GM23338 (cell line): ENCODE measurements around the gene APH1B. TPM values are rescaled to one million over a fixed set of nuclear protein-coding genes. Genes with fewer than 3 reads are reported as not detected.

Source experiments
- ATAC-seq: fragments of 200-7000 bp; cut with Tn5 transposase; 3 replicates; pipeline ENCODE4 v1.9.1; 2020
- DNase-seq: peaks from one replicate; pipeline ENCODE4 v3.0.0-alpha.2; 2015; ENCODE audit warnings: low spot score
- H2AFZ ChIP-seq: fragments of 200-600 bp; sonication (generic); 2 replicates; pipeline ENCODE4 v1.8.0; 2016; ENCODE audit warnings: antibody characterized with exemption, mild to moderate bottlenecking, moderate library complexity
- H3F3A ChIP-seq: fragments of 200-600 bp; sonication (generic); replicated peaks from 2 replicates; pipeline ENCODE4 v1.8.0; 2017; ENCODE audit warnings: antibody characterized with exemption, mixed run types, low read depth
- H3K27ac ChIP-seq: fragments of 200-600 bp; sonication (generic); 2 replicates; pipeline ENCODE4 v1.6.1; 2016; ENCODE audit warnings: low read depth
- H3K27me3 ChIP-seq: fragments of 200-600 bp; sonication (generic); 2 replicates; pipeline ENCODE4 v1.8.0; 2016; ENCODE audit warnings: mild to moderate bottlenecking, mixed run types, moderate library complexity; ENCODE audit not compliant: insufficient read depth
- H3K36me3 ChIP-seq: fragments of 200-600 bp; sonication (generic); 2 replicates; pipeline ENCODE4 v1.8.0; 2016; ENCODE audit warnings: mild to moderate bottlenecking; ENCODE audit not compliant: insufficient read depth
- H3K4me1 ChIP-seq: fragments of 200-600 bp; sonication (generic); 2 replicates; pipeline ENCODE4 v1.8.0; 2016; ENCODE audit warnings: mild to moderate bottlenecking, moderate library complexity; ENCODE audit not compliant: insufficient read depth
- H3K4me2 ChIP-seq: fragments of 200-600 bp; sonication (generic); 2 replicates; pipeline ENCODE4 v1.7.1; 2017; ENCODE audit warnings: mixed run types
- H3K4me3 ChIP-seq: fragments of 200-600 bp; sonication (generic); 2 replicates; pipeline ENCODE4 v1.6.1; 2016; ENCODE audit warnings: mixed run types
- H3K79me2 ChIP-seq: fragments of 200-600 bp; sonication (generic); replicated peaks from 2 replicates; pipeline ENCODE4 v1.8.0; 2017; ENCODE audit warnings: mild to moderate bottlenecking; ENCODE audit not compliant: insufficient read depth
- H3K9me2 ChIP-seq: fragments of 200-600 bp; sonication (generic); 2 replicates; pipeline ENCODE4 v1.8.0; 2017; ENCODE audit not compliant: insufficient read depth
- H4K20me1 ChIP-seq: fragments of 200-600 bp; sonication (generic); replicated peaks from 2 replicates; pipeline ENCODE4 v1.8.0; 2017; ENCODE audit warnings: mild to moderate bottlenecking; ENCODE audit not compliant: insufficient read depth
- H3K27ac Mint-ChIP-seq: 2 replicates; pipeline ENCODE4 v1.8.0; 2020; ENCODE audit warnings: inconsistent platforms, mild to moderate bottlenecking, moderate library complexity, mixed read lengths
- H3K27me3 Mint-ChIP-seq: 3 replicates; pipeline ENCODE4 v1.8.0; 2022; ENCODE audit warnings: low read depth, mild to moderate bottlenecking, moderate library complexity, mixed read lengths, inconsistent platforms; ENCODE audit not compliant: insufficient read depth, poor library complexity
- H3K36me3 Mint-ChIP-seq: 3 replicates; pipeline ENCODE4 v1.8.0; 2021; ENCODE audit warnings: low read depth, mild to moderate bottlenecking, inconsistent platforms, moderate library complexity, mixed read lengths
- H3K4me1 Mint-ChIP-seq: 3 replicates; pipeline ENCODE4 v1.8.0; 2020; ENCODE audit warnings: mild to moderate bottlenecking, inconsistent platforms, mixed read lengths
- H3K4me3 Mint-ChIP-seq: 3 replicates; pipeline ENCODE4 v1.8.0; 2021; ENCODE audit warnings: moderate library complexity, mild to moderate bottlenecking, inconsistent platforms, mixed read lengths
- H3K9me3 Mint-ChIP-seq: 3 replicates; pipeline ENCODE4 v1.8.0; 2020; ENCODE audit warnings: moderate library complexity, mild to moderate bottlenecking, inconsistent platforms, mixed read lengths
- EZH2 ChIP-seq: fragments of 200-600 bp; sonication (generic); IDR thresholded peaks from one replicate; pipeline ENCODE4 v1.8.0; 2017; ENCODE audit warnings: antibody characterized with exemption, mild to moderate bottlenecking, low read depth; ENCODE audit not compliant: unreplicated experiment
- EZH2phosphoT487 ChIP-seq: fragments of 200-600 bp; sonication (generic); IDR thresholded peaks from one replicate; pipeline ENCODE4 v1.8.1; 2018; ENCODE audit warnings: antibody characterized with exemption; ENCODE audit not compliant: unreplicated experiment
- POLR2AphosphoS5 ChIP-seq: IDR thresholded peaks from 2 replicates; pipeline ENCODE4 v1.6.1; 2016; ENCODE audit warnings: antibody characterized with exemption, low read depth
- REST ChIP-seq: IDR thresholded peaks from one replicate; pipeline ENCODE4 v1.6.1; 2018; ENCODE audit warnings: antibody characterized with exemption; ENCODE audit not compliant: unreplicated experiment
- ZNF114 ChIP-seq: fragments of 250-450 bp; sonication (Bioruptor Pico); IDR thresholded peaks from 2 replicates; pipeline ENCODE4 v1.5.0; 2020; ENCODE audit warnings: mild to moderate bottlenecking, moderate library complexity
- ZNF331 ChIP-seq: fragments of 250-450 bp; sonication (Bioruptor Pico); IDR thresholded peaks from 2 replicates; pipeline ENCODE4 v1.5.0; 2020; ENCODE audit warnings: low read depth, mild to moderate bottlenecking, moderate library complexity
- ZNF462 ChIP-seq: fragments of 250-450 bp; sonication (Bioruptor Pico); IDR thresholded peaks from 2 replicates; pipeline ENCODE4 v1.5.0; 2020; ENCODE audit warnings: mild to moderate bottlenecking, moderate library complexity
- polyA plus RNA-seq: library from polyadenylated mRNA; unstranded; fragments of >200 nt; fragmentation: Nextera tagmentation; extraction: Ambion mirVana; gene quantifications from 2 replicates; pipeline ENCODE4 v1.2.1, GENCODE V29; 2016
- total RNA-seq: library from RNA; depleted of rRNA; stranded (reverse); fragments of >200 nt; shearing (Covaris generic); gene quantifications from 2 replicates; pipeline ENCODE4 v1.2.3, GENCODE V29; 2014
- TF ChIP-seq, protein P1 (sequence below), 2 experiments: fragments of 200-600 bp in 1 of 2; sonication (generic) in 1 of 2; conservative IDR thresholded peaks; 2 replicates each; pipeline versions ENCODE4 v1.5.1 to v1.6.1; 2016 to 2017; ENCODE audit warnings: antibody characterized with exemption in 2 of 2, low read depth in 2 of 2, mild to moderate bottlenecking in 2 of 2, moderate library complexity in 1 of 2

APH1B gene
- total and polyA plus RNA-seq, 2 experiments from 2014 or later: 14.3 to 24.4 TPM

GRCh38 chr15:63292771-63293170 is 15.4 kb downstream of the APH1B start:
- TF ChIP-seq ZNF114 (CRISPR knock-in tag) (no peak), ZNF331 (CRISPR knock-in tag) (no peak), EZH2phosphoT487 (no peak), ZNF462 (no peak), REST (no peak), EZH2 (no peak), POLR2AphosphoS5 (no peak)
- TF ChIP-seq, protein P1, sequence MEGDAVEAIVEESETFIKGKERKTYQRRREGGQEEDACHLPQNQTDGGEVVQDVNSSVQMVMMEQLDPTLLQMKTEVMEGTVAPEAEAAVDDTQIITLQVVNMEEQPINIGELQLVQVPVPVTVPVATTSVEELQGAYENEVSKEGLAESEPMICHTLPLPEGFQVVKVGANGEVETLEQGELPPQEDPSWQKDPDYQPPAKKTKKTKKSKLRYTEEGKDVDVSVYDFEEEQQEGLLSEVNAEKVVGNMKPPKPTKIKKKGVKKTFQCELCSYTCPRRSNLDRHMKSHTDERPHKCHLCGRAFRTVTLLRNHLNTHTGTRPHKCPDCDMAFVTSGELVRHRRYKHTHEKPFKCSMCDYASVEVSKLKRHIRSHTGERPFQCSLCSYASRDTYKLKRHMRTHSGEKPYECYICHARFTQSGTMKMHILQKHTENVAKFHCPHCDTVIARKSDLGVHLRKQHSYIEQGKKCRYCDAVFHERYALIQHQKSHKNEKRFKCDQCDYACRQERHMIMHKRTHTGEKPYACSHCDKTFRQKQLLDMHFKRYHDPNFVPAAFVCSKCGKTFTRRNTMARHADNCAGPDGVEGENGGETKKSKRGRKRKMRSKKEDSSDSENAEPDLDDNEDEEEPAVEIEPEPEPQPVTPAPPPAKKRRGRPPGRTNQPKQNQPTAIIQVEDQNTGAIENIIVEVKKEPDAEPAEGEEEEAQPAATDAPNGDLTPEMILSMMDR (conservative IDR thresholded peaks at IDR 0.05; ENCODE audit: low read depth in 2 of 2): no peak
- no peak overlapping the region for H3K4me3 Mint-ChIP-seq
- no peak overlapping the region for H3K27ac Mint-ChIP-seq
- Histone ChIP-seq H3K27ac (no peak overlapping the region), H4K20me1 (no peaks in the 10 kb centered on the region), H3K27me3 (no peaks in the 10 kb centered on the region), H3K4me1 (no peaks in the 10 kb centered on the region), H2AFZ (no peak overlapping the region), H3F3A (no peaks in the 10 kb centered on the region), H3K4me3 (no peak overlapping the region), H3K36me3 (no peaks in the 10 kb centered on the region), H3K79me2 (no peaks in the 10 kb centered on the region), H3K4me2 (no peak overlapping the region), H3K9me2 (no peaks in the 10 kb centered on the region)
- no peaks in the 10 kb centered on the region for H3K27me3 Mint-ChIP-seq
- H3K9me3 Mint-ChIP-seq: no peaks in the 10 kb centered on the region; the same call in 2 of the 3 replicates
- ATAC-seq (no peak), DNase-seq (no peak)
- H3K36me3 Mint-ChIP-seq: peaks cover 22% of the 10 kb centered on the region; the same call in 2 of the 3 replicates
- peaks cover 6% of the 10 kb centered on the region; the same call in 2 of the 3 replicates for H3K4me1 Mint-ChIP-seq
